K562 (cell line): ENCODE results near the gene WDR70. TPM values are rescaled to one million over a fixed set of nuclear protein-coding genes. Genes with fewer than 3 reads are reported as not detected.

ENCODE experiments used
- CBFB ChIP-seq: sonication (generic); formaldehyde crosslinking; IDR thresholded peaks from 2 replicates; pipeline ENCODE4 v1.4.0; 2020; ENCODE audit warnings: mild to moderate bottlenecking, missing genetic modification reagents
- CBX8 ChIP-seq: fragments of 200-600 bp; sonication (generic); IDR thresholded peaks from 2 replicates; pipeline ENCODE4 v1.6.1; 2012; ENCODE audit warnings: borderline replicate concordance, mixed run types, low read depth, mild to moderate bottlenecking, moderate library complexity, mixed read lengths, low read length, control low read depth, inconsistent platforms; ENCODE audit not compliant: poor library complexity, severe bottlenecking; ENCODE audit errors: extremely low read depth
- DMBX1 ChIP-seq: fragments of 250-450 bp; sonication (Bioruptor Pico); IDR thresholded peaks from 2 replicates; pipeline ENCODE4 v1.8.0; 2022; ENCODE audit warnings: inconsistent platforms, mild to moderate bottlenecking, moderate library complexity, borderline replicate concordance
- ESRRA ChIP-seq: fragments of 450-650 bp; IDR thresholded peaks from 2 replicates; pipeline ENCODE4 v1.6.1; 2014; ENCODE audit warnings: low read depth, mild to moderate bottlenecking, moderate library complexity, borderline replicate concordance
- MECOM ChIP-seq: fragments of 250-450 bp; sonication (Bioruptor Pico); IDR thresholded peaks from 2 replicates; pipeline ENCODE4 v1.8.0; 2022; ENCODE audit warnings: inconsistent platforms
- NR1H2 ChIP-seq: sonication (generic); formaldehyde crosslinking; IDR thresholded peaks from 2 replicates; pipeline ENCODE4 v1.4.0; 2020; ENCODE audit warnings: mild to moderate bottlenecking, missing genetic modification reagents
- NR2F6 ChIP-seq: fragments of 450-650 bp; formaldehyde crosslinking; IDR thresholded peaks from 2 replicates; pipeline ENCODE4 v1.4.0; 2020; ENCODE audit warnings: mild to moderate bottlenecking
- PYGO2 ChIP-seq: fragments of 450-650 bp; IDR thresholded peaks from 2 replicates; pipeline ENCODE4 v1.6.1; 2016; ENCODE audit warnings: mild to moderate bottlenecking, missing genetic modification characterization, moderate library complexity, missing compliant biosample characterization
- RFX5 ChIP-seq: IDR thresholded peaks from 2 replicates; pipeline ENCODE4 v1.6.1; 2011; ENCODE audit warnings: low read depth, mild to moderate bottlenecking, improper control_type of control experiment, low read length
- SAP30 ChIP-seq: fragments of 200-600 bp; sonication (generic); IDR thresholded peaks from 2 replicates; pipeline ENCODE4 v1.6.1; 2012; ENCODE audit warnings: borderline replicate concordance, low read depth, mild to moderate bottlenecking, moderate library complexity, low read length, control low read depth, inconsistent platforms; ENCODE audit not compliant: insufficient read depth, poor library complexity, severe bottlenecking
- SMAD4 ChIP-seq: fragments of 250-450 bp; sonication (Bioruptor Pico); conservative IDR thresholded peaks from 2 replicates; pipeline ENCODE4 v1.8.0; 2021; ENCODE audit warnings: inconsistent platforms, mild to moderate bottlenecking, moderate library complexity
- TCFL5 ChIP-seq: fragments of 250-450 bp; sonication (Bioruptor Pico); conservative IDR thresholded peaks from 2 replicates; pipeline ENCODE4 v1.6.1; 2021; ENCODE audit warnings: mild to moderate bottlenecking, moderate library complexity, matching md5 sums
- ZNF449 ChIP-seq: fragments of 250-450 bp; sonication (Bioruptor Pico); IDR thresholded peaks from 2 replicates; pipeline ENCODE4 v1.8.0; 2022; ENCODE audit warnings: moderate library complexity, mild to moderate bottlenecking, inconsistent platforms
- ZNF551 ChIP-seq: fragments of 250-450 bp; sonication (Bioruptor Pico); IDR thresholded peaks from 2 replicates; pipeline ENCODE4 v1.5.0; 2021; ENCODE audit warnings: mild to moderate bottlenecking, moderate library complexity
- polyA plus RNA-seq, 8 experiments: library from polyadenylated mRNA; depleted of rRNA in 4 of 8; stranded (reverse) in 5 of 8; unstranded in 3 of 8; fragments of >200 nt; fragmentation: Nextera tagmentation in 2 of 8; fragmentation: Illumina TruSeq in 1 of 8; extraction: Ambion mirVana in 2 of 8; extraction: Trizol in 1 of 8; gene quantifications; 2 replicates each; pipeline versions ENCODE4 v1.2.1 to v1.2.3, GENCODE V29; 2011 to 2014; ENCODE audit warnings: inconsistent platforms in 1 of 8, missing spikeins in 1 of 8
- total RNA-seq, 7 experiments: library from RNA; depleted of rRNA in 6 of 7; stranded (reverse); fragments of >200 nt in 6 of 7; fragmentation: Illumina TruSeq in 2 of 7; extraction: Trizol in 2 of 7; gene quantifications; 2 replicates each; pipeline versions ENCODE4 v1.2.1 to v1.2.3, GENCODE V29; 2011 to 2021; ENCODE audit warnings: low replicate concordance in 1 of 7
- TF ChIP-seq, protein P1 (sequence below), 2 experiments: fragments of 450-650 bp; formaldehyde crosslinking in 1 of 2; IDR thresholded peaks; 2 replicates each; pipeline versions ENCODE4 v1.4.0 to v1.6.1; 2014 to 2020; ENCODE audit warnings: mild to moderate bottlenecking in 2 of 2, borderline replicate concordance in 1 of 2, low read depth in 1 of 2

WDR70 gene
- total and polyA plus RNA-seq, 9 of the 15 experiments (the other 6 are each of a cell fraction or from before 2014, with no cell fraction given): 16.8 to 46.6 (median 38.8) TPM

DNA sequence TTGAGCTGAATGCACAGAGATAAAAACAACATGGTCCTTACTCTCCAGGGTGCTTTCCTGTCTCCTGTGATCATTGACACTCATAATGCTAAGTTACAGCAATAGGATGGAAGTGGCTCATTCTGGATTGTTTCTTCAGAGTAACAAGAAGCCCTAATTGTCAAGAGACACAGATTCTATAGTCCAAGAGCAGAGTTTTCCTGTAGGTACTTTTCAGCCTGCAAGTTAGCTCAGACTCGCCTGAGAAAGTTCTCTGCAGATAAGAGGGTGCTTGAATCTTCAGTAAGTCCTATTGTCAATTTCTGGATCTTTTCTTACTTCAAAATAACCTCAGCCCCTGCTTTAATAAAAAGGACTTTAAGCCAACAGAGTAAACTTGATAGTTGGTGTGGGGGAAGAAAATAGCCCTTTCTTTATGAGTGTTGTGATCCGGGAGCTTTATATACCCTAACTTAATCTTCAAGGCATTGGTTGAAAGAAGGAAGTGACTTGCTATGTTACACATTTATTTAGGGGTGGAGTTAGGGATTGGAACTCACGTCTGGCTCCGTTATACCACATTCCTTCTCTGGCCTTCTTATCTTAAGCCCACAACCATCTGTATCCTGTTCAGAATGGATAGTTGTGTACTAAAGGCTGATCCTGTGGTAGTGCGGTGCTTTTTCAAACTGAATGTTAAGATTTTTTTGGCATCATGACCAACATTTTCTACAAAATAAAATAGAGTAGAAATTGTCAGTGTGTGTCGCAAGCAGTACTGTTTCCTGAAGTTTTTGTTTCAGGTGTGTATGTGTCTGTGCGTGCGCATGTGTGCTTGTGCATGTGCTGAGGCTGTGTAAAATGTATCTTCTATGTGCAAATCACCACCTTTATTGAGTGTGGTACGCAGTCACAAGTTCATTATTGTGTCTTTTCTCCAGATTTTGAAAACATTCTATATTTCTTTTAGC is 173.9 kb downstream of the WDR70 start (continued):
- no peak for TF ChIP-seq NR1H2 (CRISPR knock-in tag)
- TF ChIP-seq DMBX1 (CRISPR knock-in tag): peak; percentile 57; the same call in 1 of the 2 replicates
- no peak for TF ChIP-seq RFX5
- TF ChIP-seq, protein P1, sequence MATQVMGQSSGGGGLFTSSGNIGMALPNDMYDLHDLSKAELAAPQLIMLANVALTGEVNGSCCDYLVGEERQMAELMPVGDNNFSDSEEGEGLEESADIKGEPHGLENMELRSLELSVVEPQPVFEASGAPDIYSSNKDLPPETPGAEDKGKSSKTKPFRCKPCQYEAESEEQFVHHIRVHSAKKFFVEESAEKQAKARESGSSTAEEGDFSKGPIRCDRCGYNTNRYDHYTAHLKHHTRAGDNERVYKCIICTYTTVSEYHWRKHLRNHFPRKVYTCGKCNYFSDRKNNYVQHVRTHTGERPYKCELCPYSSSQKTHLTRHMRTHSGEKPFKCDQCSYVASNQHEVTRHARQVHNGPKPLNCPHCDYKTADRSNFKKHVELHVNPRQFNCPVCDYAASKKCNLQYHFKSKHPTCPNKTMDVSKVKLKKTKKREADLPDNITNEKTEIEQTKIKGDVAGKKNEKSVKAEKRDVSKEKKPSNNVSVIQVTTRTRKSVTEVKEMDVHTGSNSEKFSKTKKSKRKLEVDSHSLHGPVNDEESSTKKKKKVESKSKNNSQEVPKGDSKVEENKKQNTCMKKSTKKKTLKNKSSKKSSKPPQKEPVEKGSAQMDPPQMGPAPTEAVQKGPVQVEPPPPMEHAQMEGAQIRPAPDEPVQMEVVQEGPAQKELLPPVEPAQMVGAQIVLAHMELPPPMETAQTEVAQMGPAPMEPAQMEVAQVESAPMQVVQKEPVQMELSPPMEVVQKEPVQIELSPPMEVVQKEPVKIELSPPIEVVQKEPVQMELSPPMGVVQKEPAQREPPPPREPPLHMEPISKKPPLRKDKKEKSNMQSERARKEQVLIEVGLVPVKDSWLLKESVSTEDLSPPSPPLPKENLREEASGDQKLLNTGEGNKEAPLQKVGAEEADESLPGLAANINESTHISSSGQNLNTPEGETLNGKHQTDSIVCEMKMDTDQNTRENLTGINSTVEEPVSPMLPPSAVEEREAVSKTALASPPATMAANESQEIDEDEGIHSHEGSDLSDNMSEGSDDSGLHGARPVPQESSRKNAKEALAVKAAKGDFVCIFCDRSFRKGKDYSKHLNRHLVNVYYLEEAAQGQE (IDR thresholded peaks at IDR 0.05; ENCODE audit: borderline replicate concordance): no peak
- TF ChIP-seq, protein P1 (CRISPR knock-in tag; IDR thresholded peaks at IDR 0.05; ENCODE audit: low read depth): no peak
- no peak for TF ChIP-seq NR2F6 (CRISPR knock-in tag)
- TF ChIP-seq CBX8: no peak
- TF ChIP-seq PYGO2 (tag): no peak
- no peak for TF ChIP-seq ZNF551 (CRISPR knock-in tag)
- TF ChIP-seq ESRRA: peak; percentile 70; the same call in 1 of the 2 replicates
- no peak for TF ChIP-seq TCFL5 (CRISPR knock-in tag)
- no peak for TF ChIP-seq ZNF449
- peak; percentile 74 for TF ChIP-seq SMAD4 (CRISPR knock-in tag)
- no peak for TF ChIP-seq MECOM (CRISPR knock-in tag)
- TF ChIP-seq CBFB: no peak
- TF ChIP-seq SAP30: no peak
